ENCODE measurements around the gene SREBF2.

- TF ChIP-seq EZH2 (IDR thresholded peaks at IDR 0.05) (no peak), POLR2AphosphoS5 (IDR thresholded peaks at IDR 0.05; ENCODE audit: borderline replicate concordance, low read depth, low read length) (no peak), FOXP2 (optimal IDR thresholded peaks at IDR 0.05; ENCODE audit: control extremely low read depth, extremely low read length, insufficient read depth) (no peak)
Observed at GRCh38 chr22:41951898-41952474, 119.1 kb downstream of the SREBF2 start, which contains the start of gene SMIM45.

Data from SK-N-MC (cell line).